Nasal cavity respiratory epithelium epithelial cell of viscerocranial mucosa (primary cell): Measurements from ENCODE around the gene CPA2. TPM values are rescaled to one million over a fixed set of nuclear protein-coding genes. Genes with fewer than 3 reads are reported as not detected.

Source experiments
- total RNA-seq: library from RNA; depleted of rRNA; stranded (reverse); fragments of >200 nt; gene quantifications from 2 replicates; pipeline ENCODE4 v1.2.3, GENCODE V29; 2014

The CPA2 gene
- not detected in 2 replicates for total RNA-seq

GRCh38 chr7:130266258-130266960 is at the start of gene CPA2:
Gene CPA2, plus strand, starts transcription at chr7:130266863. Its CDS starts 19 bp downstream, at chr7:130266882.

GRCh38 chr7:130292682-130293257 is 26.1 kb downstream of the CPA2 start, which contains the start of gene CPA4:
Gene CPA4, plus strand, starts transcription at chr7:130293161. Its CDS starts 20 bp downstream, at chr7:130293181.

Other genes starting within 250 kb of the CPA2 start
- 6.8 and 9.7 TPM in 2 replicates for gene ZC3HC1, start 215.5 kb upstream of the CPA2 start, total RNA-seq
- 32.8 and 42.0 TPM in 2 replicates for gene KLHDC10, start 196.3 kb upstream of the CPA2 start, total RNA-seq
- gene TMEM209, start 61.5 kb upstream of the CPA2 start, total RNA-seq, result 12.6 and 18.3 TPM in 2 replicates
- gene SSMEM1, start 59.0 kb upstream of the CPA2 start, total RNA-seq, result not detected in 2 replicates
- 8.2 and 21.3 TPM in 2 replicates for gene CPA4, start 26.3 kb downstream of the CPA2 start, total RNA-seq
- not detected in 2 replicates for gene CPA5, start 78.0 kb downstream of the CPA2 start, total RNA-seq
- gene CPA1, start 113.6 kb downstream of the CPA2 start, total RNA-seq, result not detected in 2 replicates
- gene CEP41, start 174.2 kb downstream of the CPA2 start, total RNA-seq, result 4.1 and 18.3 TPM in 2 replicates
- gene MEST, start 225.2 kb downstream of the CPA2 start, total RNA-seq, result 8.5 and 17.6 TPM in 2 replicates